OCI-LY1 (cell line): Measurements from ENCODE around the gene KLF11.

Experiments
- CTCF ChIP-seq: fragments of 200-600 bp; sonication (generic), shearing (Covaris generic); IDR thresholded peaks from 2 replicates; pipeline ENCODE4 v1.5.1; 2017; ENCODE audit warnings: mild to moderate bottlenecking, antibody characterized with exemption, low read length, moderate library complexity, mixed read lengths
- EZH2 ChIP-seq: fragments of 200-600 bp; sonication (generic), shearing (Covaris generic); IDR thresholded peaks from 2 replicates; pipeline ENCODE4 v1.8.0; 2017; ENCODE audit warnings: borderline replicate concordance, mixed run types, mild to moderate bottlenecking, antibody characterized with exemption, low read length, moderate library complexity, mixed read lengths

- no peak for TF ChIP-seq CTCF
- no peak for TF ChIP-seq EZH2
Measured at GRCh38 chr2:10019602-10020400, 23.5 kb upstream of the KLF11 start.
